ENCODE data around the gene HOXB7.

The HOXB7 gene

DNA sequence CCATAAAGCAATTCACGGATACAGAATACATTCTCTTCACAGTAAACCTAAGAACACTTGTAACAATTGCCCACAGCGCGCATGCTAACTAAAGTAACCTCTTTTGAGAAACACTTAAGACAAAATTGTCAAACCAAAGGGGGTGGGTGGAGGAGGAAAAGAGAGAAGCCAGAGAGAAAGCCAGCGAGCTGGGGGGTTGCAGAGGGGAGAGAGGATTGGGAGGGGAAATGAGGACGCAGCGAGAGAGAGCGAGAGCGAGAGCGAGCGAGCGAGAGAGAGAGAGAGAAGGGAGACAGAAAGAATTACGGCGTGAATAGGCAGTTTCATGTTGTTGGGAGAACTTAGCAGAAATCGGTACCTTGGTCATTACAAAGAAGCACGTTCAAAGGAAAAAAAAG lies 1.6 kb upstream of the HOXB7 start:
- peaks cover 100% of the 10 kb centered on the region for H3K27me3 ChIP-seq (ENCODE audit: control insufficient read depth, insufficient read depth, low read length)
- H3K4me1 ChIP-seq (ENCODE audit: control insufficient read depth, insufficient read depth, low read length): peaks cover 7% of the 10 kb centered on the region; the same call in 1 of the 2 replicates
- H3K4me3 ChIP-seq (ENCODE audit: low read depth, low read length): no peak overlapping the region
- H3K9ac ChIP-seq (ENCODE audit: low read depth, low read length): no peak overlapping the region
- H3K36me3 ChIP-seq (ENCODE audit: control insufficient read depth, insufficient read depth, low read length): no peaks in the 10 kb centered on the region
- H3K27ac ChIP-seq (ENCODE audit: low read depth, low read length): no peak overlapping the region
- H3K9me3 ChIP-seq (ENCODE audit: control insufficient read depth, insufficient read depth, low read length): no peaks in the 10 kb centered on the region

DNA sequence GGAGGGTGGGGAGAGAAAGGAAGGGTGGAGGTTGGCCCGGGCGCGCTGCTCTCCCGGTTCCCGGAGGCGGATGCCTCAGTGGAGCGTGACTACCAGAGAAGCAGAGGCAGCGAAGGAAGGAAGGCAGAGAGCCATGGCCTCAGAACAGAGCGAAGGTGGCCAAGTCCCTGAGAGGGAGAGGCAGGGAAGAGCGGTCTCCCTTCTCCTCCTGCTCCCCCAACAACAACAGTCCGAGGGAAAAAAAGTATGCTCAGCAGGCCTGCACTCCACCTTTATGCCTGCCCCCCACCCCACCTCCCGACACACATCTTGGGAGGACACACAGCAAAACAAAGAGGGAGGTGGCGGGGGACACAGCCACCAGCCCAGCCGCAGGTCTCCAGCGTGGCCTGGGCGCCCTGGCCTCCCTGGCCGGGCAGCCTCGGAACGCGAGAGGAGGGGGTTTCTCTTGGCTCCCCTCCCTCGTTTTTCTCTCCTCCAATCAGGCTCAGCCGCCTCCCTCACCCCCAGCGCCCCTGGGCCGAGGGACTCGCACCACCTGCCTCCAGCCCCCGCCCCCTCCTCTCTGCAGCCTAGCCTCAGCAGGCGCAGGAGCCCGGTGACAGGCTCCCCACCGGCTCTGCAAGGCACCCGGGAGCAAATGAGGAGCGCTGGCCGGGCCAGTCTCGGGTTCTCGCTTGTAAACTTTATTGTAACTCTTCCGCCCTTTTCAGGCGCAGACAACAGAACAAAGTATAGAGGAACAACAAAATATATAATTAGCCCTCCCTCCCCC lies 1.1 kb upstream of the HOXB7 start:
- Histone ChIP-seq H3K27ac (ENCODE audit: low read depth, low read length) (no peak overlapping the region), H3K9ac (ENCODE audit: low read depth, low read length) (no peak overlapping the region), H3K4me1 (ENCODE audit: control insufficient read depth, insufficient read depth, low read length) (peaks cover 7% of the 10 kb centered on the region; the same call in 1 of the 2 replicates), H3K27me3 (ENCODE audit: control insufficient read depth, insufficient read depth, low read length) (peaks cover 100% of the 10 kb centered on the region), H3K4me3 (ENCODE audit: low read depth, low read length) (no peak overlapping the region), H3K9me3 (ENCODE audit: control insufficient read depth, insufficient read depth, low read length) (no peaks in the 10 kb centered on the region), H3K36me3 (ENCODE audit: control insufficient read depth, insufficient read depth, low read length) (no peaks in the 10 kb centered on the region)

DNA sequence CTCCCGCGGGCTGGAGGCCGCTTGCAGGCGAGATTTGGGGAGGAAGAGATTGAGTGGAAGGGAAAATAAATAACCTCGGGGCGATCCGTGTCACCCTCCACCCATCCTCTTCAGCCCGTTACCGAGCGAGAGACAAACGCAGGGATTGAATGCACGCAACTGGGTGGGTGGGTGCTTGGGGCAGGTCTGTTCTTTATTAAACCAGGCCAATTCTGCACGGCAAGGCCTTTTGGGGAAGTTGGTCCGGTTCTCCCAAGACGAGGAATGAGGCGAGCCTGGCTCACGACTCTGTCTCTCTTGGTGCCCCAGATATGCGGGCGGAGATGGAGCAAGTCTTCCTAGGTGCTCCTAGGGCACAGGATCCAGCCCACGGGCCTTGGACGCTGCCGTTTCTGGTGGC lies 396 bp upstream of the HOXB7 start:
- Histone ChIP-seq H3K36me3 (ENCODE audit: control insufficient read depth, insufficient read depth, low read length) (no peaks in the 10 kb centered on the region), H3K4me3 (ENCODE audit: low read depth, low read length) (0 out of 2 replicates have a peak overlapping the region, but pooled peaks have one; percentile 51), H3K4me1 (ENCODE audit: control insufficient read depth, insufficient read depth, low read length) (peaks cover 7% of the 10 kb centered on the region; the same call in 1 of the 2 replicates), H3K27me3 (ENCODE audit: control insufficient read depth, insufficient read depth, low read length) (peaks cover 100% of the 10 kb centered on the region), H3K9ac (ENCODE audit: low read depth, low read length) (no peak overlapping the region), H3K9me3 (ENCODE audit: control insufficient read depth, insufficient read depth, low read length) (no peaks in the 10 kb centered on the region), H3K27ac (ENCODE audit: low read depth, low read length) (no peak overlapping the region)

GRCh38 chr17:48609759-48610281 lies 997 bp downstream of the HOXB7 start:
- no peak overlapping the region for H3K9ac ChIP-seq (ENCODE audit: low read depth, low read length)
- H3K4me3 ChIP-seq (ENCODE audit: low read depth, low read length): no peak overlapping the region
- H3K27me3 ChIP-seq (ENCODE audit: control insufficient read depth, insufficient read depth, low read length): peaks cover 100% of the 10 kb centered on the region
- no peaks in the 10 kb centered on the region for H3K9me3 ChIP-seq (ENCODE audit: control insufficient read depth, insufficient read depth, low read length)
- H3K27ac ChIP-seq (ENCODE audit: low read depth, low read length): no peak overlapping the region
- H3K36me3 ChIP-seq (ENCODE audit: control insufficient read depth, insufficient read depth, low read length): no peaks in the 10 kb centered on the region
- H3K4me1 ChIP-seq (ENCODE audit: control insufficient read depth, insufficient read depth, low read length): peaks cover 7% of the 10 kb centered on the region; the same call in 1 of the 2 replicates

DNA sequence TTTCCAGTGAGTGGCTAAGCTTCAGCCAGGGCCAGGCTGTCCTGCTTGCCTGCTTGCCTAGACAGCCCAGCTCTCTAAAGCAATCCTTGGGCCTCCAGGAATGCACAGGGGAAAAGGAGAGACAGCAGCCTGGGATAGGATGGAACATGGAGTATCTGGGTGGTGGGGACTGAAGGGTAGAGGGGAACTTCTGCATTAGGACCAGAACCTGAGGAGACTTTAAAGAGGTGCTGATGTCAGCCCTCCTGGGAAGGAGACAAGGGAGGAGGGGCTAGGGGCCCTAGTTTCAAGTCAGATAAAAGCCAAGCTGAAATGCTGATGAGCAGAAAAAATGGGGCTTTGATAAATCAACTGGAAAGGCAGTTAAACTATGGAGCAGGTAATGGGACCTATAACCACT lies 1.8 kb downstream of the HOXB7 start:
- Histone ChIP-seq H3K27ac (ENCODE audit: low read depth, low read length) (no peak overlapping the region), H3K9ac (ENCODE audit: low read depth, low read length) (no peak overlapping the region), H3K27me3 (ENCODE audit: control insufficient read depth, insufficient read depth, low read length) (peaks cover 100% of the 10 kb centered on the region)

GRCh38 chr17:48608494-48608834 lies 2.4 kb downstream of the HOXB7 start:
- Histone ChIP-seq H3K9ac (ENCODE audit: low read depth, low read length) (no peak overlapping the region), H3K27ac (ENCODE audit: low read depth, low read length) (no peak overlapping the region), H3K36me3 (ENCODE audit: control insufficient read depth, insufficient read depth, low read length) (no peaks in the 10 kb centered on the region), H3K4me3 (ENCODE audit: low read depth, low read length) (no peak overlapping the region), H3K27me3 (ENCODE audit: control insufficient read depth, insufficient read depth, low read length) (peaks cover 100% of the 10 kb centered on the region), H3K9me3 (ENCODE audit: control insufficient read depth, insufficient read depth, low read length) (no peaks in the 10 kb centered on the region), H3K4me1 (ENCODE audit: control insufficient read depth, insufficient read depth, low read length) (peaks cover 7% of the 10 kb centered on the region; the same call in 1 of the 2 replicates)

More for the DNA sequence above, 1.8 kb downstream of the HOXB7 start:
- Histone ChIP-seq H3K36me3 (ENCODE audit: control insufficient read depth, insufficient read depth, low read length) (no peaks in the 10 kb centered on the region), H3K4me3 (ENCODE audit: low read depth, low read length) (no peak overlapping the region), H3K9me3 (ENCODE audit: control insufficient read depth, insufficient read depth, low read length) (no peaks in the 10 kb centered on the region), H3K4me1 (ENCODE audit: control insufficient read depth, insufficient read depth, low read length) (peaks cover 7% of the 10 kb centered on the region; the same call in 1 of the 2 replicates)

- no peak overlapping the region for H3K9ac ChIP-seq (ENCODE audit: low read depth, low read length)
- H3K4me1 ChIP-seq (ENCODE audit: control insufficient read depth, insufficient read depth, low read length): peaks cover 7% of the 10 kb centered on the region; the same call in 1 of the 2 replicates
- H3K36me3 ChIP-seq (ENCODE audit: control insufficient read depth, insufficient read depth, low read length): no peaks in the 10 kb centered on the region
- H3K27me3 ChIP-seq (ENCODE audit: control insufficient read depth, insufficient read depth, low read length): peaks cover 100% of the 10 kb centered on the region
- H3K27ac ChIP-seq (ENCODE audit: low read depth, low read length): no peak overlapping the region
- no peaks in the 10 kb centered on the region for H3K9me3 ChIP-seq (ENCODE audit: control insufficient read depth, insufficient read depth, low read length)
- no peak overlapping the region for H3K4me3 ChIP-seq (ENCODE audit: low read depth, low read length)
Observed at GRCh38 chr17:48606892-48607614, 3.8 kb downstream of the HOXB7 start.

DNA sequence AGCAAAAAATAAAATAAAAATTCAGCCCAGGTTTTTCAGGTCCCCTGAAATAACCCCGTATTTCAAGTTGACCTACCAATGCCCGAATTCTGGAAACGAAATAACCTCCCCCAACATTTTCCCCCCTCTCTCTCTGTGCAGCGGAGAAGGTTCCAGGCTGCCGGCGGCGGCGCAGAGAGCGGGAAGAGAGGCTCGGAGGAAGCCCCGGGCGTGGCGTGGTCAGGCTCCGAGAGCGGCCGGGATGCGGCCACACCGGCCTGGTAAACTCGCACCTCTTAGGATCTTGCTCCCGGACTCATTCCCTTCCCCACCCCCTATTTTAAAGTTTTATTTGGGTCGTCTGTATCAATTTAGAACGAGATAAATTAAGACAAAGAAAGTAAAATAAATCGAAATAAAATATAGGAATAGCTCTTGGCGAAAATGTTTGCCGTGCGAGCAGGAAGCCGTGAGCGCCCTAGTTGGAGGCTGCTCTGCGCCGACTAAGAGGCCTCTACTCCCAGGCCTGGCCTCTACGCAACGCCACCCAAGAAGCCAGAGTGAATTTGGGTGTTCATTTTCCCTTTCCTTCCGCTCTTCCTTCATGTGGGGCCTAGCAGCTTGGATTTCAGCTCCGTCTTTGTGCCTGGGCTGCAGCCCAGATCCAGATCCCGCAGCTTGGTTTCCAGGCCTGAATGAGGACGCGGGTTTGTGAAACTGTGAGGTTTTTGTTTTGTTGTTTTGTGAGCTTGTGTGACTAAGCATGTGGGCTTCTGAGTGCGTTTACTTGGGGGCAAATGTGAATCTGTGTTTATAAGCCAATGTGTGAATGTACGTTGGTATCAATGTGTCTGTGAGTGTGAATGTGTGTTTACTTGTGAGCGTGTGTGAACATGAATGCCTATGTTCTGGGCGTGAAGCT lies 4.6 kb downstream of the HOXB7 start:
- Histone ChIP-seq H3K27me3 (ENCODE audit: control insufficient read depth, insufficient read depth, low read length) (peaks cover 100% of the 10 kb centered on the region), H3K36me3 (ENCODE audit: control insufficient read depth, insufficient read depth, low read length) (no peaks in the 10 kb centered on the region), H3K9ac (ENCODE audit: low read depth, low read length) (no peak overlapping the region), H3K27ac (ENCODE audit: low read depth, low read length) (no peak overlapping the region), H3K4me3 (ENCODE audit: low read depth, low read length) (no peak overlapping the region), H3K4me1 (ENCODE audit: control insufficient read depth, insufficient read depth, low read length) (peaks cover 7% of the 10 kb centered on the region; the same call in 1 of the 2 replicates), H3K9me3 (ENCODE audit: control insufficient read depth, insufficient read depth, low read length) (no peaks in the 10 kb centered on the region)

DNA sequence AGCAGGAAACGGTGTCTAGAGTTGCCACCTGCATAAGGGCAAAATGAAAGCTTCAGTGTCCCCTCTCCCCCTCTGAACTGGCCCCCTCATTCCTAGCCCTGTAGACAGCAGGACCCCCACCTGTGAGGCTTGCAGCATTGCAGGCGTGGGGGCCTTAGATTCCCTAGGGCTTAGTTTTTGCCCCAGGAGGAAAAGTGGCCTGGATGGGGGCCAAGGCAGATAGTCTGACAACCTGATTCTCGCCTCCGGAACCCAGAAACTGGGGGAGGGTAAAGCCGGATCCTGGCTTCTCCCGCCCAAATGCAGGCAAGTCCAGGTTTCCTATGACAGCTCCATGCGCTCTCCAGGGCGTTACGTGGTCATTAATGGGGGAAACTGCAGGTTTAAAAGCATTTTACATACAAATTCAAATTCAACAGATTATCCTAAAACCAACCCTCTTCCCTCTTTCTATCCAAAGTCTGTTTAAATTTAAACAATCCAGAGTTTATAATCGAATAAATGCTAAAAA lies 5.4 kb downstream of the HOXB7 start:
- Histone ChIP-seq H3K4me1 (ENCODE audit: control insufficient read depth, insufficient read depth, low read length) (peaks cover 4% of the 10 kb centered on the region; the same call in 1 of the 2 replicates), H3K27me3 (ENCODE audit: control insufficient read depth, insufficient read depth, low read length) (peaks cover 100% of the 10 kb centered on the region), H3K36me3 (ENCODE audit: control insufficient read depth, insufficient read depth, low read length) (no peaks in the 10 kb centered on the region), H3K27ac (ENCODE audit: low read depth, low read length) (no peak overlapping the region), H3K4me3 (ENCODE audit: low read depth, low read length) (no peak overlapping the region), H3K9ac (ENCODE audit: low read depth, low read length) (no peak overlapping the region), H3K9me3 (ENCODE audit: control insufficient read depth, insufficient read depth, low read length) (no peaks in the 10 kb centered on the region)

DNA sequence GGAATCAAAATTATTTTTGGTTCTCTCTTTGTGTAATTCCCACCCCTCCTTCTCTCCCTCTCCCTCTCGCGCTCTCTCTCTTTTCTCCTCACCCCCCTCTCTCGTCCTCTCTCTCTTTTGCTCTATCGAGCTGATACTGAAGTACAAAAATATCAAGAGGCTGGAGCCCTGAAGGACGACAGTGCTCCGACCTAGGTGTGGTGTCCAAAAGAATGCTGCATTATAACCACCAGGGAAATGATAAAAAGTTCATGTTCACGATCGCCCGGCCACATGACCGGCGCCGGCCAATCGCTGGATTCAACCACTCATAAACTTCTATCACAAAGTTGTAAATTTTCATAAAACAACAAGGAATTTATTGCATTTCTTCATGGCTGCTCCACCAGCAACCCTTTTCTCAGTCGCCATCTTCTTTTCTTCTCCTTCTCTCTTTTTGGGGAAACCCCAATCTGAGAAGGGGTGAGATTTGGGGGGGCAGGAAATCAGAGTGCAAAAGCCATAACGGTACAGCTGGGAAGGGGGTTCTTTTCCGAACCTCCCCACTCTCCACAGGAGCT lies 6.0 kb downstream of the HOXB7 start, which contains the start of gene HOXB6:
Gene HOXB6, minus strand, starts transcription at position 217 of the 560 bp plus-strand sequence. CDS start 6,836 bp downstream, outside the sequence.
- Histone ChIP-seq H3K27me3 (ENCODE audit: control insufficient read depth, insufficient read depth, low read length) (peaks cover 100% of the 10 kb centered on the region), H3K9ac (ENCODE audit: low read depth, low read length) (no peak within 1 kb of the TSS)

More for the DNA sequence above, 6.0 kb downstream of the HOXB7 start, which contains the start of gene HOXB6:
- Histone ChIP-seq H3K4me1 (ENCODE audit: control insufficient read depth, insufficient read depth, low read length) (no peaks in the 10 kb centered on the region), H3K4me3 (ENCODE audit: low read depth, low read length) (no peak within 1 kb of the TSS), H3K27ac (ENCODE audit: low read depth, low read length) (no peak within 1 kb of the TSS), H3K9me3 (ENCODE audit: control insufficient read depth, insufficient read depth, low read length) (no peaks in the 10 kb centered on the region), H3K36me3 (ENCODE audit: control insufficient read depth, insufficient read depth, low read length) (no peaks in the 10 kb centered on the region)
